AG09309 (cell line): ENCODE results near the gene CD96.

Experiments
- DNase-seq: peaks from one replicate; pipeline ENCODE4 v3.0.0-alpha.2; 2010; ENCODE audit warnings: low read depth
- H3K4me3 ChIP-seq: 2 replicates; pipeline ENCODE4 v1.5.1; 2011; ENCODE audit warnings: mild to moderate bottlenecking, low read depth, low read length, moderate library complexity; ENCODE audit not compliant: control insufficient read depth
- TF ChIP-seq, protein P1 (sequence below): IDR thresholded peaks from 2 replicates; pipeline ENCODE4 v1.5.1; 2011; ENCODE audit warnings: mild to moderate bottlenecking, low read depth, low read length, inconsistent platforms; ENCODE audit not compliant: insufficient read depth, control insufficient read depth; ENCODE audit errors: missing control alignments

CD96 gene

DNA sequence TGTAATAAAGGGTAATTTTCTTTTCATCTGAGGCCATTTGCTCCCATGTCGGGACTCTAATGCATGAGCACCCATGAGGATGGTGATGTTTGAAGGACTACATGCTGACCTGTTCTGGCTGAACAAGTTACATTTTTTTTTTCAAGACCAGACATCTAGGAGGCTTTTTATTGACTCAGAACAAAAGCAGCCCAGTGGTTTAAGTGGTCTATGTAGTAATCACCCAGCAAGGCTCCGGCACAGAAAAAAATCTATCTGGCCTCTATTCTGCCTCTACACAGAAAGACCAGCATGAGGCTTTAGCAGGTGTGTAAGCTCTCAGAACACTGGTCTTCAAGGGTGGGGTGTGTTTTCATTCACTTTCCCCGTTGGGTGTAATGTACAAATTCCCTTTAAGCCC is 148.2 kb downstream of the CD96 start:
- TF ChIP-seq, protein P1, sequence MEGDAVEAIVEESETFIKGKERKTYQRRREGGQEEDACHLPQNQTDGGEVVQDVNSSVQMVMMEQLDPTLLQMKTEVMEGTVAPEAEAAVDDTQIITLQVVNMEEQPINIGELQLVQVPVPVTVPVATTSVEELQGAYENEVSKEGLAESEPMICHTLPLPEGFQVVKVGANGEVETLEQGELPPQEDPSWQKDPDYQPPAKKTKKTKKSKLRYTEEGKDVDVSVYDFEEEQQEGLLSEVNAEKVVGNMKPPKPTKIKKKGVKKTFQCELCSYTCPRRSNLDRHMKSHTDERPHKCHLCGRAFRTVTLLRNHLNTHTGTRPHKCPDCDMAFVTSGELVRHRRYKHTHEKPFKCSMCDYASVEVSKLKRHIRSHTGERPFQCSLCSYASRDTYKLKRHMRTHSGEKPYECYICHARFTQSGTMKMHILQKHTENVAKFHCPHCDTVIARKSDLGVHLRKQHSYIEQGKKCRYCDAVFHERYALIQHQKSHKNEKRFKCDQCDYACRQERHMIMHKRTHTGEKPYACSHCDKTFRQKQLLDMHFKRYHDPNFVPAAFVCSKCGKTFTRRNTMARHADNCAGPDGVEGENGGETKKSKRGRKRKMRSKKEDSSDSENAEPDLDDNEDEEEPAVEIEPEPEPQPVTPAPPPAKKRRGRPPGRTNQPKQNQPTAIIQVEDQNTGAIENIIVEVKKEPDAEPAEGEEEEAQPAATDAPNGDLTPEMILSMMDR: no peak
- H3K4me3 ChIP-seq: no peak overlapping the region
- DNase-seq: peak; percentile 46

DNA sequence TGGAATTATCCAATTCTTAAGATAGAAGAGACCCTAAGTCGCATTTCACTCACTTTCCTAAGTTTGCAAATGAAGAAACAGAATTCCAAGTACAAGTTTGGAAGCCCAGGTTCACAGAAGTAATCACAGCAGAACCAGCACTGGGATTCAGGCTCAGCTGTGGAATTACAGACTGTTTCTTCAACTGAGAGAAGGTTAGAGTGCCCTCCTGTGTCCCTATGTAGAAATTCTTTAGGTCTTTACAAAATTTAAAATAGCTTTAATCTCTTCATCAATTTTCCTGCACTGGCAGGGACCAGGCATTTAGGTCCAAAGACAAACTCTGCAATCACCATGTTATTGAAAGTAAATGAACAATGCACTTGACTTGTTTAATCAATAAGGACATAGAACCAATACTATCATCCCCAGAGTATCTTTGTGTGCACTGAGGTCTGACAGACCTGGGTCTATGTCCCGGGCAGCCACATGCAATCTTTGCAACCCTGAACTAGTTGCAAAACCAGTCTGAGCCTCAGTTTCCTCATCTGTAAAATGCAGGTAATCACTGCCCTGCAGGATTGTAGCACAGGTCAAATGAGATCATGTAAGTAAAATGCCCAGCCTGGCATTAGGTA is 149.4 kb downstream of the CD96 start:
- no peak for DNase-seq
- no peak overlapping the region for H3K4me3 ChIP-seq
- TF ChIP-seq, protein P1: peak; percentile 57

DNA sequence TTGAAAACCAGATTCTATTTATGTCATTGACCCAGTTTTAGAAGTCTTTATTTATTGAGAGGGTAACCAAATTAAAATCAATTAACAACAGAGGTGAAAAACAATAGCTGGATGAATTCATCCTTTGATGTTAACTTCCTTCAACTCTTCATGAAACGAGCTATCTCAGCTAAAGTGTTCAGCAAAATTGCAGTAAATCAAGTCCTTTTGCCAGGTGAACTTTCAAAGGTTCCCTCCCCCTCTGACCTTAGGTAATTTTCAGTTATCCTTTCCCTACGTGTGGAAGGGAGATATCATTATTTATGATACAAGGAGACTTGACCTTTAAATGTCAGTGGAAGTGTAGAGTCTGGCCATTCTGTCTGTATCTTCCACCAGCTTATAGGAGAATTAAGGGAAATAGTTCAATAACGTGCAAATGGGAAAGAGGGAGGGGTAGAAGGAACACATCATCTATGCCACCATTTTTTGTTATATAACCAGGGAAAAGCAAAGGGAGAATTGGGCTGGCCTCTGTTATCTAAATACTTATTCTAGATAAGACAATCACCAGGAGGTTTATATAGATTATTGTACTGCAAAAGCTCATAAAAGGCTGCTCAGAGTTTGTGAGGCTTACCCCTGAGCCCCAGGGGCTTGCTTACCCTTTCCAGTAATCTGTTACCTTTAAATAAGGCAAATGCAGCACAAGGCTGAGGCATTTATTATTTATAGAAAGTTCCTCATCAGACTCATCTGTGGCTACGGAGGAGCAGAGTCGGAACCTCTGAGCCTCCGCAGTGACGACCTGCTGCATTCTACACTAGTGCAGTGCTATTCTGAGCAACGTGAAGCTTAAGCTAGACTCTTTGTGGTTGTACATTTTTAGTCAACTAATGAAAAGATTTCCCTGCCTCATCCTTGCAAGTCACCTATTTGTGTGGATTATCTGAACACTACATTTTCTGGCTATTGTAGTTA is 150.9 kb downstream of the CD96 start:
- no peak overlapping the region for H3K4me3 ChIP-seq
- DNase-seq: no peak
- TF ChIP-seq, protein P1: no peak

DNA sequence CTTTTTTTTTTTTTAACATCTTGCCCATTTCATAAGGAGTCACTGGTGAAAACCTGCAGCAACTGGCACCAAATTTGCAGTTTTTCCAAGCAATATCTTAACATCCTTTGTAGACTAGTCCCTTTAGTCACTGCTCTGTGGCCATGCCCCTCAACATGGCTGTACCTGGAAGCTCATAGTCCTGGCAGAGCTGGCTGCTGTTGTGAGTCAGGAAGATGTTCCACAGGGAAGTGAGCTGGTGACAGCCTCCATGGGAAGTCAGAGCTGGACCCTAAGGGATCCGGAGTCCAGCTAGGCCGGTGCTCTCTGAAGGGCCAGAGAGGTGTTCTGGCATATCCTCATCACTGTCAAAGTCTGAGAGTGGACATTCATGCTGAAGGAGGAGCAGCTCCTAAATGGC is 152.5 kb downstream of the CD96 start:
- H3K4me3 ChIP-seq: no peak overlapping the region
- no peak for DNase-seq
- TF ChIP-seq, protein P1: no peak

DNA sequence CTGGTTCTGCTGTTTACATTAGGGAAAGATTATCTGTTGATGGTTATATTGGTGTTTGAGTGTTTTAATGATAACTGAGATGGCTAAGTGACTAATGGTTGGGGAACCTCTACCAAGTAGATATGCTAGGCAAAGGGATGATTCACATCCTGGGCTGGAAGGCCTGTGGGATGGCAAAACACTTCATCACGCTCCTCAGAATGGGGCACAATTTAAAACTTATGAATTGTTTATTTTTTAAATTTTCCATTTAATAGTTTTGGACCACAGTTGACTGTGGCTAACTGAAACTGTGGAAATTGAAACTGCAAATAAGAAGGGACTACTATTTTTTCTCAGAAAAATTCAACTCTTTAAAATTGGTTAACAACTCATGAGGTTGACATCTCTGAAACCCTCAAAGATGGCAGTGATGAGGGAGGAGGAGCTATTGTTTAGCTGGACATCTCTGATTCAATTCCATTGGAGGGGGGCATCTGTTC is 153.7 kb downstream of the CD96 start:
- H3K4me3 ChIP-seq: no peak overlapping the region
- TF ChIP-seq, protein P1: no peak
- peak; percentile 69 for DNase-seq

DNA sequence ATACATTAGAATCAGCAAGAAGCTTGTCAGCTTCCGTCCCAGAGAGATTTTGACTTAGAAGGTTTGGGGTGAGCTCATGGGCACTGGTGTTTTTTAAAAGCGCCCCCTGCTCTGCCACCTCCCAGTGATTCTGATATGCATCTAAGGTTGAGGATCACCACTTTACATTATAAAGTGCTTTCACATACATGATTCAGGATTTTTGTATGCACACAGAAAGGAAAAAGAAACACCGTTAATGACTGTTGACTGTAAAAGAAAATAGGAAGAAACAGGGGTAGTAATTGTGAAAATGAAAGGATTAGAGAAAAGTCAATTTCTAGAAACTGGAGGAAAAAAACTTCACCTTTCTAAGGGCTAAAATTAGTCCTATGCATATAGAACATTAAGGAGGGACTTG is 158.1 kb downstream of the CD96 start:
- DNase-seq: no peak
- TF ChIP-seq, protein P1: no peak
- H3K4me3 ChIP-seq: no peak overlapping the region
